GM04504 (cell line): ENCODE results near the gene OSBPL1A.

Source experiments
- DNase-seq: peaks from one replicate; pipeline ENCODE4 v3.0.0-alpha.2; 2012; ENCODE audit warnings: low read depth

The OSBPL1A gene

DNA sequence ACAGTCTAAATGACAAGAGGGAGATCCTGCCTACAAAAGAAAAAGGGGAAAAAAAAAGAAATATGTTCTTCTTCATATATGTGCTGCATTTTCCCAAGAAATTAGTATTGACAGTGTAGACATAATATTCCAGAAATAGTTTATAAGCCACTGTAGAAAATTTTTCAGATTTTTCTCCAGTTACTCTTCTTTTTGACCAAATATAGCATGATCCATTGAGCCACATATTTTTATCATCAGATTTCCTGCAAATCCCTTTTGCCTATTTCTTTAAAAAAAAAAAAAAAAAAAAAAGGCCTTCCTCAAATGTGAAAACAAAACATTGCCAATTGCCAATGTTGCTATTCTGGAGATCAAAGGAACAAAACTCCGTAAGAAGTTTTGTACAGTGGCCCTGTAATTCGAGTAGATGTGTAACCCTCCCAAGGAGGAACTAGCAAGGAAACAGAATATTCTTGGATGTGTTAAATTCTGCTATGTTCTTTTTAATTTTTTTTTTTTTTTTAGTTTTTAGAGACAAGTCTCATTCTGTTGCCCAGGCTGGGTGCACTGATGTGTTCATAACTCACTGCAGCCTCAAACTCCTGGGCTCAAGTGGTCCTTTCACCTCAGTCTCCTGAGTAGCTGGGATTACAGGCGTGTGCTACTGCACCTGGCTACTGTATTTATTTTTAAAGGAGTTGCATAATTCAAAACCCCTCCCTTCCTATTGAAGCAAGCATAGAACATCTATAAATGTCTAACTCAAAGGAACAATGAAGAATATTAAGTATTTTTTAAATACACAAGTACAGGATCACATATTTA is 271.3 kb downstream of the OSBPL1A start:
- no peak for DNase-seq

DNA sequence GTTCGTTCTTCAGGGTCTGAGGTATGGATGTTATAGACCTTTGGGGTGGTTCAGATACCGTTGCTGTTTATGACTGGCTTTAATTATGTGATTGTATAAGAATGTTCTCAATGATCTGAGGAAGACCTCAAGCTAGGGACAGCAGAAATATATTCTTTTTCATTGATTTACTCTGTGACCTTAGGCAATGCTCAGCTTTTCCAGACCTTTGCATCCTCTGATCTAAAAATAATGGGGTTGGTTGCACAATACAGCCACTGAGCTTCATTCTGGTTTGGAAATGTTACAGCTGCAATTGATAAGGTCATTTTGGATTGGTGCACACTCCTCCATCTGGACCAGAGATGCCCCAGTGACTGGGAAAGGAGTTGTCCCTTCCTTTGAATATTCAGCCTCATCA is 276.0 kb downstream of the OSBPL1A start:
- no peak for DNase-seq

DNA sequence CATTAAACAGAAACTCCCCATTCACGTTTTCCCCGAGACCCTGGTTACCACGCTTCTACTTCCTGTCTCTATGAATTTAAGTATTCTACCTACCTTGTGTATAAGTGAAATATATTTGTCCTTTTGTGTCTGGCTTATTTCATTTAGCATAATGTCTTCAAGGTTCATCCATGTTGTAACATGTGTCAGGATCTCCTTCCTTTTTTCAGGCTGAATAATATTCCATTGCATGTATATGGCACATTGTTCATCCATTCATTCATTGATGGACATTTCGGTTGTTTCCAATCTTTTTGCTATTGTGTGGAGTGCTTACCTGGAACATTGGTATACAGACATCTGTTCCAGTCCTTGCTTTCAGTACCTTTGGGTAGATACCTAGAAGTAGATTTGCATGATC is 276.9 kb downstream of the OSBPL1A start:
- DNase-seq, result no peak

DNA sequence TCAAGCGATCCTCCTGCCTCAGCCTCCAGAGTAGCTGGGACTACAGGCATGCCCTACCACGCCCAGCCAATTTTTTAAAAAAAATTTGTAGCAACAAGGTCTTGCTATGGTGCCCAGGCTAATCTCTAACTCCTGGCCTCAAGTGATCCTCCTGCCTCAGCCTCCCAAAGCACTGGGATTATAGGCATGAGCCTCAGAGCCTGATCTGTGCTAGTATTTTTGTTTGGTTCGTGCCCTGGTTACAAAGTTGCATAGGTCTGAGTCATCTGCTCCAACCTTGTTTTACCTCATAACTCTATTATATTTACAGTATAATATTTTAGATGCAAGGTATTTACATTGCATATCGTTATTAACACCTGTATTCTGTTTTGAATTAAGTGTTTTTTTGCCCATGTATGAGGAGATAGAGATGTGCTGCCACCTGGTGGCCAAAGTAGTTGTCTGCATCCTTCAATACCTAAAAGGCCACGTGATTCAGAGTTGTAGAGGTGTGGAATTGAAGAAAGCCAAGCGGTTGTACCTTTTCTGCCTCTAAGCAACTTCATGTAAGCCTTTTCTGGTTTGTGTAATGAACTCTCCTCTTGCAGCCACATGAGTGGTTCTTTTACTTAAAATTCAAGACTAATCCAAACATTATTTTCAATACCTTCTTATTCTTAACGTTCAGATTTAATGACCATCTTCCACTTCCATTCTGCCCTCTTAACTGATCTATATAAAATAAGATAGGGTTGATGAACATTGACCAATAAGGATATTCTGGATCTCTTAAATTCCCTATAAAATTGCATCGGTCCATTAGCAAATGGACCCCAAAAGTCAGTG is 278.7 kb downstream of the OSBPL1A start:
- no peak for DNase-seq

DNA sequence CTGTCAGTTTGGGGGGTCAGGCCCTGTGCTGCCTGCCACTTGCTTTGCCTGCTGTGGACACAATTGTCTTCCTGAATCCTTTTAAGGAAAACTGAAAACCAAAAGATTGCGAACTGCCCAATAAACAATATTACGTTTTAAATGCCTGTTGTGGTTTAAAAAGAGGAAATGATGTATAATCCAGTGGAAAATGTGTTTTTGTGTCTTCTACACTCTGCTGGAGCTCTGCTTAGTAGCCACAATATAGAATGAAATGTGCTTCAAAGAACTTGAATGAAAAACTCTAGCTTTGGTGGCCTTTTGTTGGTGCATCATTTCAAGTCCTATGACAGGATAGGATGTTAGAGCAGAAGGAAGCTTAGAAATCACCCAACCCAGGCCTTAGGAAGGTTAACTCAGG is 282.0 kb downstream of the OSBPL1A start:
- no peak for DNase-seq

DNA sequence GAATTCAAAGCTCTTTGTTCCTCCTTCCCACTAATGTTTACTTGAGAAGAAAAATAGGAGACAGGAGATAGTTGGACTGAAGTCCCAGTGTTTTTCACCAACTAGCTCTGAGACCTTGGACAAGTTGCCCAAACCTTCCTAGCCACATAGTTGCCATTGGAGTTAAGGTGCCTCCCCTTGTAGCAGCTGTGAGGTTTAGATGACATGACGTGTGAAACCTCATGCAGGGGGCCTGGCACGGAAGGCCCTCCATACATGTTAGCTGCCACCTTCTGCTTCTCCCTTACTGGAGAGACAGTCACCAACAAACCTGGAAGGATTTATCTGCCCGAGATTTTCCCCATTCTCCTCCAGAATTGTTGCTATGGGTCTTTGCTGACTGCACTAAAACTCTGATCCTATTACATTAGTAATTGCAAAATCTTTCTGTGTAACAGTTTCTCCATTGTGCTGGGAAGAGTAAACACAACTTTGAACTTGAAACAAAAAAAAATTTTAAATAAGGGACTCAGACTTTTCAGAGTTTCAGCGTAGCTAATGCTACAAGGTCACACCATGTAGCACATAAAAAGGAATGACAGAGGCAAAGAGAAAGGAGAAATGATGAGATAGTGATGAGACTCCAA is 282.6 kb downstream of the OSBPL1A start:
- DNase-seq, result no peak

DNA sequence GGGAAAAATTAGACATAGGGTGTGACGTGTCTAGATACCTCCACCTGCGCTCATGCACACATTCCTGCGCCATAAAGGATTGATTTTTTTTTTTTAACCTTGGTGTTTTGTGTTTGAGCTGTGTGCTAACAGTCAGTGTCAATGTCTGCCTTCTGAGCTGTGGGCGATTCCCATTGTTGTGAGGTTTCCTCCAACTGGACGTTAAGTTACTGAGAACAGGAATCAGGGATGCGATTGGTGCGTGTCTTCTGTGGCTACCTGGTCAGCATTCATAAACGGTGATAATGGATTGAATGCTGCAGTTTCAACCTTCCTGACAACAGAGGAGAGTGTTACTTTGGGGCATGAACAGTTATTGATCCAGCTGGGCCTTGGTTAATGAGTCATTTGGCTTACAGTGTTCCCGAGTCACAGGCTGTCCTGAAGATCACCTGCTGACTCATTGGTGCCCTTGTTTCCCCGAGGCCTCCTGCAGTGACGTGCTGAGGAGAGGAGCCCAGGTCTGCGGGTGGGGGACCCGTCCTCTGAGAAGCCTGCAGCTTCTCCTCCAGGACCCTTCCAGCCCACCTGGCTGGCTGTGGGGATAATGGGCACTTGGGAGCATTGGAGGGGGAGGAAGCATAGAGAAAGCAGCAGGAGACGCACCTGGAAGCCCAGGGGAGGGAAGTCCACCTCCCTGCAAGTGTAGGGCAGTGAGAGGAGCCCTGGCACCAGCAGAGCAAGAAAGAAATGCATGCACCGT is 284.6 kb downstream of the OSBPL1A start:
- DNase-seq, result no peak

DNA sequence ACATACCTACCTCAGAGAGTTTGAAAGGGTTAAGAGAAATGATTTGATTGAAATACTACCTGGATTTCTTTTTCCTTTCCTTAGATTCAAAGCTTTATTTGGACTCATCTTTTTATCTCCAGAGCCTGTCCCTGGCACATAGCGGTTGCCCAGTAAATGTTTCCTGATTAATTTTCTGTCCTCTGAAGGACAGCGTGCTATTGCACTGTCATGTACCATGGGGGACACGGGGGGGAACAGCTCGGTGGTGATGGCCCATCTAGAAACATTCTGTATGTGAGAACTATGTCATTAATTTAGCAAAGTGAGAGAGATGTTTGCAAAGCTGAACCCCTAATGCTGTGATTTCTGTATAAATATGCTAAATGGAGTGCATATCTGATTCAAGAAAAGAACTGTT is 285.2 kb downstream of the OSBPL1A start:
- DNase-seq, result no peak
